Left colon (tissue), 2 donors: Measurements from ENCODE around the gene KLHL6. TPM values are rescaled to one million over a fixed set of nuclear protein-coding genes. Genes with fewer than 3 reads are reported as not detected.
"Not testable (repeated sequence)": the region's sequence is repeated elsewhere in the genome, so short reads cannot be mapped to it uniquely, and the experiment has no call there.

ENCODE experiments used
- ATAC-seq: fragments of 200-7000 bp; cut with Tn5 transposase; one replicate; pipeline ENCODE4 v1.9.1; 2020; ENCODE audit warnings: mild to moderate bottlenecking, moderate library complexity
- DNase-seq, 2 donors: peaks; one replicate each; pipeline ENCODE4 v3.0.0-alpha.2; 2020
- intact Hi-C, 2 donors: fragments of 100-400 bp; cut with DNase I in 1 of 2; cut with micrococcal nuclease in 1 of 2; formaldehyde crosslinking; loops; one replicate each; pipeline versions ENCODE4 v1.11.2 to v1.14.0; 2022; cut with DNase I, micrococcal nuclease
- total RNA-seq, 2 donors: library from RNA; stranded (reverse); fragmentation: NEBNext Ultra II Directional; extraction: Animal tissue kit (Norgen Biotek cat#: 25700); gene quantifications; one replicate each; pipeline ENCODE4 v1.2.1, GENCODE V29; 2021
- donor health status: DM: no; HTN: no; CAD: no.
- donor health status: DM: yes; HTN: yes; CAD: no.

KLHL6 gene
- total RNA-seq, 2 donors from 2014 or later: 1.9 to 3.6 TPM

GRCh38 chr3:183537295-183537730, 18.2 kb downstream of the KLHL6 start:
- intact Hi-C loops: no loop called here
- no peak for DNase-seq
- no peak for ATAC-seq

GRCh38 chr3:183536238-183536880, 19.1 kb downstream of the KLHL6 start:
- ATAC-seq (no peak), DNase-seq (peak in 1 of 2 donors; percentile 44)
- intact Hi-C loops: no loop called here

- ATAC-seq: no peak
- intact Hi-C loops: no loop called here
- no peak for DNase-seq
These were observed 21.3 kb downstream of the KLHL6 start for GRCh38 chr3:183534249-183534648.

GRCh38 chr3:183533412-183534132, 21.9 kb downstream of the KLHL6 start:
- no peak for DNase-seq
- ATAC-seq: no peak
- intact Hi-C loops: no loop called here

GRCh38 chr3:183532620-183533411, 22.7 kb downstream of the KLHL6 start:
- DNase-seq: no peak
- ATAC-seq: no peak
- intact Hi-C loops: no loop called here

GRCh38 chr3:183529717-183530116, 25.8 kb downstream of the KLHL6 start:
- ATAC-seq (no peak), DNase-seq (no peak)
- intact Hi-C loops: no loop called here

GRCh38 chr3:183529185-183529584, 26.3 kb downstream of the KLHL6 start:
- intact Hi-C loops: no loop called here
- DNase-seq: no peak
- peak; percentile 64 for ATAC-seq

- DNase-seq, ATAC-seq: not testable (repeated sequence)
These were observed 26.7 kb downstream of the KLHL6 start for GRCh38 chr3:183528758-183529157.

GRCh38 chr3:183527428-183528379, 27.8 kb downstream of the KLHL6 start:
- DNase-seq (no peak), ATAC-seq (peak; percentile 55)
- intact Hi-C loops: no loop called here

More at GRCh38 chr3:183528758-183529157, 26.7 kb downstream of the KLHL6 start:
- intact Hi-C loops: not testable (repeated sequence)

GRCh38 chr3:183526838-183527427, 28.6 kb downstream of the KLHL6 start:
- DNase-seq: no peak
- ATAC-seq: no peak
- intact Hi-C loops: no loop called here

- no peak for DNase-seq
- intact Hi-C loops: no loop called here
- ATAC-seq: no peak
These were observed 31.0 kb downstream of the KLHL6 start for GRCh38 chr3:183524476-183524875.

GRCh38 chr3:183520741-183521556, 34.6 kb downstream of the KLHL6 start:
- DNase-seq, intact Hi-C loops, ATAC-seq: not testable (repeated sequence)

GRCh38 chr3:183520295-183520694, 35.2 kb downstream of the KLHL6 start:
- intact Hi-C loops, DNase-seq, ATAC-seq: not testable (repeated sequence)

- no peak for DNase-seq
- intact Hi-C loops: no loop called here
- no peak for ATAC-seq
These were observed 35.6 kb downstream of the KLHL6 start for GRCh38 chr3:183519891-183520290.

- ATAC-seq (no peak), DNase-seq (no peak)
- intact Hi-C loops: no loop called here
These were observed 36.8 kb downstream of the KLHL6 start for GRCh38 chr3:183518491-183519251.

- ATAC-seq (peak; percentile 16), DNase-seq (no peak)
- intact Hi-C loops: no loop called here
These were observed 37.9 kb downstream of the KLHL6 start for GRCh38 chr3:183517607-183518006.
